WTC11 (cell line): ENCODE measurements around the gene RTEL1. TPM values are rescaled to one million over a fixed set of nuclear protein-coding genes. Genes with fewer than 3 reads are reported as not detected.

Experiments used
- ATAC-seq: fragments of 200-7000 bp; cut with Tn5 transposase; 2 replicates; pipeline ENCODE4 v1.10.0; 2021; ENCODE audit warnings: mild to moderate bottlenecking, moderate library complexity
- CTCF ChIA-PET: fragments of 300-600 bp; sonication (Branson Sonifier 250); formaldehyde crosslinking; loops from one replicate; lab custom pipeline; 2021; ENCODE audit warnings: antibody characterized with exemption; lab: Charles Lee
- POLR2A ChIA-PET: fragments of 350-600 bp; sonication (Branson Sonifier 250); formaldehyde crosslinking; loops from one replicate; lab custom pipeline; 2021; ENCODE audit warnings: antibody characterized with exemption; lab: Charles Lee
- DNase-seq: peaks from one replicate; pipeline ENCODE4 v3.0.0; 2021; ENCODE audit warnings: low spot score
- H3K27ac Mint-ChIP-seq: 2 replicates; pipeline ENCODE4 v1.8.0; 2021; ENCODE audit warnings: mixed read lengths
- H3K27me3 Mint-ChIP-seq: 2 replicates; pipeline ENCODE4 v1.8.0; 2021; ENCODE audit warnings: low read depth, mild to moderate bottlenecking, moderate library complexity, mixed read lengths
- H3K36me3 Mint-ChIP-seq: 2 replicates; pipeline ENCODE4 v1.8.0; 2021; ENCODE audit warnings: mixed read lengths
- H3K4me1 Mint-ChIP-seq: 2 replicates; pipeline ENCODE4 v1.8.0; 2022; ENCODE audit warnings: mixed read lengths
- H3K4me3 Mint-ChIP-seq: 2 replicates; pipeline ENCODE4 v1.8.0; 2021; ENCODE audit warnings: mild to moderate bottlenecking, moderate library complexity, mixed read lengths
- H3K9me3 Mint-ChIP-seq: 2 replicates; pipeline ENCODE4 v1.8.0; 2021; ENCODE audit warnings: mixed read lengths
- ARID4B ChIP-seq: sonication (generic); formaldehyde crosslinking; IDR thresholded peaks from 2 replicates; pipeline ENCODE4 v1.8.0; 2023; ENCODE audit warnings: missing genetic modification reagents, mild to moderate bottlenecking, borderline replicate concordance
- ATF3 ChIP-seq: sonication (generic); formaldehyde crosslinking; conservative IDR thresholded peaks from 2 replicates; pipeline ENCODE4 v1.8.1; 2022; ENCODE audit warnings: mild to moderate bottlenecking, missing genetic modification reagents
- CREB1 ChIP-seq: sonication (generic); formaldehyde crosslinking; IDR thresholded peaks from 2 replicates; pipeline ENCODE4 v1.8.0; 2023; ENCODE audit warnings: mild to moderate bottlenecking, missing genetic modification reagents
- E2F5 ChIP-seq: sonication (generic); formaldehyde crosslinking; IDR thresholded peaks from 2 replicates; pipeline ENCODE4 v1.8.1; 2022; ENCODE audit warnings: mild to moderate bottlenecking, moderate library complexity, missing genetic modification reagents
- ELF4 ChIP-seq: sonication (generic); formaldehyde crosslinking; IDR thresholded peaks from 2 replicates; pipeline ENCODE4 v1.8.1; 2022; ENCODE audit warnings: low read depth, mild to moderate bottlenecking, moderate library complexity, missing genetic modification reagents
- EMX1 ChIP-seq: fragments of 250-450 bp; sonication (Bioruptor Pico); IDR thresholded peaks from 2 replicates; pipeline ENCODE4 v1.8.0; 2021; ENCODE audit warnings: mild to moderate bottlenecking
- FOXP1 ChIP-seq: sonication (generic); formaldehyde crosslinking; IDR thresholded peaks from 2 replicates; pipeline ENCODE4 v1.8.0; 2022; ENCODE audit warnings: missing genetic modification reagents, mild to moderate bottlenecking, moderate library complexity, borderline replicate concordance
- IRF2 ChIP-seq: sonication (generic); formaldehyde crosslinking; IDR thresholded peaks from 2 replicates; pipeline ENCODE4 v1.8.0; 2022; ENCODE audit warnings: low read depth, missing genetic modification reagents, borderline replicate concordance
- JUN ChIP-seq: sonication (generic); formaldehyde crosslinking; IDR thresholded peaks from 2 replicates; pipeline ENCODE4 v1.8.0; 2023; ENCODE audit warnings: mild to moderate bottlenecking, missing genetic modification reagents
- KAT7 ChIP-seq: sonication (generic); formaldehyde crosslinking; IDR thresholded peaks from 2 replicates; pipeline ENCODE4 v1.8.1; 2023; ENCODE audit warnings: missing genetic modification reagents, mild to moderate bottlenecking, borderline replicate concordance
- MAX ChIP-seq: sonication (generic); formaldehyde crosslinking; IDR thresholded peaks from 2 replicates; pipeline ENCODE4 v1.8.0; 2022; ENCODE audit warnings: mild to moderate bottlenecking, missing genetic modification reagents
- MLX ChIP-seq: sonication (generic); formaldehyde crosslinking; IDR thresholded peaks from 2 replicates; pipeline ENCODE4 v1.8.1; 2023; ENCODE audit warnings: mild to moderate bottlenecking, missing genetic modification reagents, moderate library complexity
- RORB ChIP-seq: fragments of 250-450 bp; sonication (Bioruptor Pico); IDR thresholded peaks from 2 replicates; pipeline ENCODE4 v1.9.0; 2021; ENCODE audit warnings: mild to moderate bottlenecking
- SMAD4 ChIP-seq: sonication (generic); formaldehyde crosslinking; IDR thresholded peaks from 2 replicates; pipeline ENCODE4 v1.8.0; 2022; ENCODE audit warnings: mild to moderate bottlenecking, missing genetic modification reagents
- USF1 ChIP-seq: sonication (generic); formaldehyde crosslinking; IDR thresholded peaks from 2 replicates; pipeline ENCODE4 v1.8.0; 2022; ENCODE audit warnings: mild to moderate bottlenecking, missing genetic modification reagents
- USF2 ChIP-seq: sonication (generic); formaldehyde crosslinking; IDR thresholded peaks from 2 replicates; pipeline ENCODE4 v1.8.1; 2023; ENCODE audit warnings: mild to moderate bottlenecking, missing genetic modification reagents, moderate library complexity
- ZNF121 ChIP-seq: sonication (generic); formaldehyde crosslinking; IDR thresholded peaks from 2 replicates; pipeline ENCODE4 v1.8.0; 2023; ENCODE audit warnings: missing genetic modification reagents
- ZNF232 ChIP-seq: sonication (generic); formaldehyde crosslinking; IDR thresholded peaks from 2 replicates; pipeline ENCODE4 v1.8.0; 2022; ENCODE audit warnings: mild to moderate bottlenecking, missing genetic modification reagents
- ZNF263 ChIP-seq: sonication (generic); formaldehyde crosslinking; IDR thresholded peaks from 2 replicates; pipeline ENCODE4 v1.8.1; 2022; ENCODE audit warnings: low read depth, mild to moderate bottlenecking, moderate library complexity, missing genetic modification reagents
- ZNF281 ChIP-seq: sonication (generic); formaldehyde crosslinking; IDR thresholded peaks from 2 replicates; pipeline ENCODE4 v1.8.0; 2023; ENCODE audit warnings: mild to moderate bottlenecking, missing genetic modification reagents
- total RNA-seq: library from RNA; stranded (reverse); gene quantifications from 3 replicates; pipeline ENCODE4 v1.2.3, GENCODE V29; 2021

Gene RTEL1
- total RNA-seq, 1 experiment from 2014 or later, result 44.9 TPM

GRCh38 chr20:63641146-63641791 is 16.8 kb upstream of the RTEL1 start:
- no peaks in the 10 kb centered on the region for H3K36me3 Mint-ChIP-seq
- TF ChIP-seq CREB1, result no peak
- no peak for TF ChIP-seq JUN (CRISPR knock-in tag)
- TF ChIP-seq ZNF263 (CRISPR knock-in tag), result no peak
- no peak for TF ChIP-seq ARID4B (CRISPR knock-in tag)
- TF ChIP-seq ZNF232, result no peak
- no peak for TF ChIP-seq ELF4 (CRISPR knock-in tag)
- TF ChIP-seq SMAD4 (CRISPR knock-in tag), result no peak
- TF ChIP-seq E2F5 (CRISPR knock-in tag), result no peak; the same call in 1 of the 2 replicates
- ChIA-PET CTCF (interaction anchor here (0.6 to 2.7 kb wide), 41 partner anchors 10 to 339 kb away, joined by 3 to 81 read pairs (median 5); partner anchors contain the start of genes ARFRP1, FNDC11, GMEB2 and HELZ2), POLR2A (interaction anchor here (0.6 to 2.3 kb wide), 11 partner anchors 11 to 300 kb away, joined by 3 to 23 read pairs (median 4); partner anchors contain the start of genes DNAJC5, GMEB2, HELZ2 and RTEL1)
- H3K9me3 Mint-ChIP-seq, result no peaks in the 10 kb centered on the region
- DNase-seq (no peak), ATAC-seq (peak; percentile 19)
- H3K27me3 Mint-ChIP-seq, result no peaks in the 10 kb centered on the region
- H3K27ac Mint-ChIP-seq, result no peak overlapping the region
- H3K4me1 Mint-ChIP-seq, result peaks cover 9% of the 10 kb centered on the region
- H3K4me3 Mint-ChIP-seq, result no peak overlapping the region

- peak; percentile 77 for ATAC-seq
- H3K4me1 Mint-ChIP-seq, result peaks cover 9% of the 10 kb centered on the region
- ChIA-PET POLR2A (interaction anchor here (0.6 to 2.3 kb wide), 11 partner anchors 11 to 299 kb away, joined by 3 to 23 read pairs (median 4); partner anchors contain the start of genes DNAJC5, GMEB2, HELZ2 and RTEL1), CTCF (interaction anchor here (0.6 to 2.7 kb wide), 40 partner anchors 10 to 460 kb away, joined by 3 to 81 read pairs (median 5); partner anchors contain the start of genes ARFRP1, FNDC11, GMEB2 and HELZ2)
- peak; percentile 97 for DNase-seq
- no peak overlapping the region for H3K27ac Mint-ChIP-seq
- no peaks in the 10 kb centered on the region for H3K27me3 Mint-ChIP-seq
- no peaks in the 10 kb centered on the region for H3K9me3 Mint-ChIP-seq
- H3K36me3 Mint-ChIP-seq, result no peaks in the 10 kb centered on the region
- peak overlapping the region; percentile 72 for H3K4me3 Mint-ChIP-seq
- TF ChIP-seq ATF3 (CRISPR knock-in tag), result no peak
- TF ChIP-seq E2F5 (CRISPR knock-in tag), result peak; percentile 78; the same call in 1 of the 2 replicates
- no peak for TF ChIP-seq SMAD4 (CRISPR knock-in tag)
- no peak for TF ChIP-seq RORB (CRISPR knock-in tag)
- peak; percentile 16; the same call in 1 of the 2 replicates for TF ChIP-seq USF1 (CRISPR knock-in tag)
- TF ChIP-seq ZNF281 (CRISPR knock-in tag), result no peak
- no peak for TF ChIP-seq KAT7 (CRISPR knock-in tag)
- TF ChIP-seq FOXP1 (CRISPR knock-in tag), result peak; percentile 75; the same call in 1 of the 2 replicates
- peak; percentile 69; the same call in 1 of the 2 replicates for TF ChIP-seq MAX (CRISPR knock-in tag)
- no peak for TF ChIP-seq ZNF121 (CRISPR knock-in tag)
- TF ChIP-seq IRF2 (CRISPR knock-in tag), result no peak
- no peak for TF ChIP-seq USF2
- TF ChIP-seq MLX (CRISPR knock-in tag), result no peak
- TF ChIP-seq EMX1, result no peak; the same call in 1 of the 2 replicates
Observed at GRCh38 chr20:63641792-63642523, 16.2 kb upstream of the RTEL1 start.
